OCI-M1 (cell line): Measurements from ENCODE around the gene PSMD10.
A peak's percentile ranks its signal among the peaks of the same experiment; 100 is the strongest.

Source experiments
- DNase-seq: peaks from one replicate; lab custom pipeline; 2025; lab: John Stamatoyannopoulos, UW

PSMD10 gene

GRCh38 chrX:108091264-108091877 lies at the start of gene PSMD10, which contains the start of gene ATG4A:
Gene PSMD10, minus strand, starts transcription at chrX:108091542. Its CDS starts 22 bp downstream, at chrX:108091520.
Gene ATG4A, plus strand, starts transcription at chrX:108091778. Its CDS starts 49 bp downstream, at chrX:108091827.
- peak; percentile 96 for DNase-seq

GRCh38 chrX:108138814-108139702 lies 47.7 kb upstream of the PSMD10 start:
- peak; percentile 13 for DNase-seq

GRCh38 chrX:108134724-108135123 lies 43.4 kb upstream of the PSMD10 start:
- no peak for DNase-seq

GRCh38 chrX:108132876-108133275 lies 41.5 kb upstream of the PSMD10 start:
- DNase-seq = no peak

- DNase-seq = no peak
Measured at GRCh38 chrX:108132034-108132433, 40.7 kb upstream of the PSMD10 start.

GRCh38 chrX:108131471-108131870 lies 40.1 kb upstream of the PSMD10 start:
- no peak for DNase-seq

- DNase-seq = no peak
Measured at GRCh38 chrX:108130889-108131288, 39.5 kb upstream of the PSMD10 start.

GRCh38 chrX:108127152-108127551 lies 35.8 kb upstream of the PSMD10 start:
- DNase-seq = no peak

- no peak for DNase-seq
Measured at GRCh38 chrX:108126661-108127060, 35.3 kb upstream of the PSMD10 start.

- DNase-seq = no peak
Measured at GRCh38 chrX:108123591-108124366, 32.4 kb upstream of the PSMD10 start.

- no peak for DNase-seq
Measured at GRCh38 chrX:108122748-108123147, 31.4 kb upstream of the PSMD10 start.

GRCh38 chrX:108121291-108121690 lies 29.9 kb upstream of the PSMD10 start:
- DNase-seq = no peak

GRCh38 chrX:108117988-108118387 lies 26.6 kb upstream of the PSMD10 start:
- DNase-seq = no peak

GRCh38 chrX:108114541-108114940 lies 23.2 kb upstream of the PSMD10 start:
- DNase-seq = no peak

GRCh38 chrX:108105473-108105872 lies 14.1 kb upstream of the PSMD10 start:
- DNase-seq = no peak

GRCh38 chrX:108097380-108097779 lies 6.0 kb upstream of the PSMD10 start:
- DNase-seq = no peak

- peak; percentile 78 for DNase-seq
Measured at GRCh38 chrX:108091878-108092291, 543 bp upstream of the PSMD10 start.

- peak; percentile 40 for DNase-seq
Measured at GRCh38 chrX:108090491-108091263, 665 bp downstream of the PSMD10 start.

GRCh38 chrX:108088511-108088910 lies 2.8 kb downstream of the PSMD10 start:
- DNase-seq = peak; percentile 56

GRCh38 chrX:108087792-108088191 lies 3.5 kb downstream of the PSMD10 start:
- no peak for DNase-seq

GRCh38 chrX:108081110-108081509 lies 10.2 kb downstream of the PSMD10 start:
- DNase-seq = no peak

- no peak for DNase-seq
Measured at GRCh38 chrX:108072746-108073145, 18.6 kb downstream of the PSMD10 start.
